LNCaP clone FGC (cell line): ENCODE results near the gene SEMA3G.

ENCODE experiments used
- DNase-seq: peaks from one replicate; pipeline ENCODE4 v3.0.0-alpha.2; 2011; ENCODE audit warnings: low read depth
- H3K4me3 ChIP-seq: 2 replicates; pipeline ENCODE4 v1.5.1; 2011; ENCODE audit warnings: mild to moderate bottlenecking, low read depth, low read length, control low read depth
- CTCF ChIP-seq: IDR thresholded peaks from 2 replicates; pipeline ENCODE4 v1.5.1; 2012; ENCODE audit warnings: mild to moderate bottlenecking; ENCODE audit not compliant: control insufficient read depth, insufficient read depth; ENCODE audit errors: extremely low read depth

SEMA3G gene

GRCh38 chr3:52435246-52436101, 9.4 kb downstream of the SEMA3G start:
- TF ChIP-seq CTCF = no peak
- DNase-seq = no peak

GRCh38 chr3:52434491-52435115, 10.3 kb downstream of the SEMA3G start:
- no peak for TF ChIP-seq CTCF
- H3K4me3 ChIP-seq = no peak overlapping the region
- no peak for DNase-seq

More at GRCh38 chr3:52435246-52436101, 9.4 kb downstream of the SEMA3G start:
- no peak overlapping the region for H3K4me3 ChIP-seq

GRCh38 chr3:52433996-52434479, 10.9 kb downstream of the SEMA3G start:
- no peak overlapping the region for H3K4me3 ChIP-seq
- no peak for DNase-seq
- no peak for TF ChIP-seq CTCF

GRCh38 chr3:52433328-52433995, 11.4 kb downstream of the SEMA3G start:
- no peak for TF ChIP-seq CTCF
- no peak overlapping the region for H3K4me3 ChIP-seq
- DNase-seq = no peak

- no peak for DNase-seq
- H3K4me3 ChIP-seq = no peak overlapping the region
- no peak for TF ChIP-seq CTCF
These were observed 12.2 kb downstream of the SEMA3G start for GRCh38 chr3:52432691-52433141.

GRCh38 chr3:52432225-52432624, 12.7 kb downstream of the SEMA3G start:
- no peak overlapping the region for H3K4me3 ChIP-seq
- DNase-seq = no peak
- no peak for TF ChIP-seq CTCF
